Measurements from ENCODE around the gene GRAPL. TPM values are rescaled to one million over a fixed set of nuclear protein-coding genes. Genes with fewer than 3 reads are reported as not detected.
"Not testable (repeated sequence)": the region's sequence is repeated elsewhere in the genome, so short reads cannot be mapped to it uniquely, and the experiment has no call there.

The GRAPL gene
- 10.1 TPM for polyA plus RNA-seq

- H3K4me3 Mint-ChIP-seq = not testable (repeated sequence)
These were observed at the start of gene GRAPL for GRCh38 chr17:19127148-19127980. GRAPL (plus strand) TSS chr17:19127589; CDS start chr17:19127620, 31 bp downstream.

GRCh38 chr17:19088804-19089685 is 38.3 kb upstream of the GRAPL start:
- H3K4me3 Mint-ChIP-seq, H3K27me3 Mint-ChIP-seq, H3K9me3 Mint-ChIP-seq, H3K36me3 Mint-ChIP-seq, H3K27ac Mint-ChIP-seq, H3K4me1 Mint-ChIP-seq: not testable (repeated sequence)

More at GRCh38 chr17:19127148-19127980, at the start of gene GRAPL:
- H3K27me3 Mint-ChIP-seq, H3K27ac Mint-ChIP-seq, H3K36me3 Mint-ChIP-seq, H3K9me3 Mint-ChIP-seq, H3K4me1 Mint-ChIP-seq: not testable (repeated sequence)

- not testable (repeated sequence) for H3K27ac Mint-ChIP-seq, H3K36me3 Mint-ChIP-seq, H3K27me3 Mint-ChIP-seq, H3K9me3 Mint-ChIP-seq, H3K4me3 Mint-ChIP-seq, H3K4me1 Mint-ChIP-seq
These were observed 37.2 kb upstream of the GRAPL start for GRCh38 chr17:19090058-19090772.

- not testable (repeated sequence) for H3K27ac Mint-ChIP-seq, H3K4me1 Mint-ChIP-seq, H3K9me3 Mint-ChIP-seq, H3K4me3 Mint-ChIP-seq, H3K36me3 Mint-ChIP-seq, H3K27me3 Mint-ChIP-seq
These were observed 34.4 kb upstream of the GRAPL start for GRCh38 chr17:19092737-19093683.

GRCh38 chr17:19093684-19094438 is 33.5 kb upstream of the GRAPL start:
- H3K9me3 Mint-ChIP-seq, H3K36me3 Mint-ChIP-seq, H3K4me1 Mint-ChIP-seq, H3K27me3 Mint-ChIP-seq, H3K4me3 Mint-ChIP-seq, H3K27ac Mint-ChIP-seq: not testable (repeated sequence)

- H3K9me3 Mint-ChIP-seq, H3K27ac Mint-ChIP-seq, H3K4me1 Mint-ChIP-seq, H3K4me3 Mint-ChIP-seq, H3K27me3 Mint-ChIP-seq, H3K36me3 Mint-ChIP-seq: not testable (repeated sequence)
These were observed 18.9 kb upstream of the GRAPL start for GRCh38 chr17:19108517-19108916.

- H3K27ac Mint-ChIP-seq, H3K9me3 Mint-ChIP-seq, H3K36me3 Mint-ChIP-seq, H3K4me3 Mint-ChIP-seq, H3K27me3 Mint-ChIP-seq, H3K4me1 Mint-ChIP-seq: not testable (repeated sequence)
These were observed 16.9 kb upstream of the GRAPL start for GRCh38 chr17:19110189-19111097.

GRCh38 chr17:19111111-19111711 is 16.2 kb upstream of the GRAPL start:
- Mint-ChIP-seq H3K27ac (peak overlapping the region; percentile 63 to 99 (median 95)), H3K4me3 (peak overlapping the region; percentile 81 to 96 (median 88))
- not testable (repeated sequence) for H3K9me3 Mint-ChIP-seq, H3K27me3 Mint-ChIP-seq, H3K4me1 Mint-ChIP-seq, H3K36me3 Mint-ChIP-seq

- not testable (repeated sequence) for H3K36me3 Mint-ChIP-seq, H3K4me1 Mint-ChIP-seq, H3K9me3 Mint-ChIP-seq, H3K27me3 Mint-ChIP-seq
- H3K4me3 Mint-ChIP-seq = peak overlapping the region; percentile 81 to 96 (median 88)
- H3K27ac Mint-ChIP-seq = peak overlapping the region; percentile 39 to 99 (median 95)
These were observed 15.5 kb upstream of the GRAPL start for GRCh38 chr17:19111801-19112458.

- Mint-ChIP-seq H3K27ac (peak overlapping the region; percentile 90 to 99 (median 95)), H3K4me3 (peak overlapping the region in 3 of 4 donors; percentile 44 to 96 (median 90))
These were observed 14.9 kb upstream of the GRAPL start for GRCh38 chr17:19112459-19112826.

GRCh38 chr17:19118695-19119094 is 8.7 kb upstream of the GRAPL start:
- not testable (repeated sequence) for H3K27me3 Mint-ChIP-seq, H3K4me1 Mint-ChIP-seq, H3K27ac Mint-ChIP-seq, H3K36me3 Mint-ChIP-seq, H3K4me3 Mint-ChIP-seq, H3K9me3 Mint-ChIP-seq

More at GRCh38 chr17:19112459-19112826, 14.9 kb upstream of the GRAPL start:
- H3K4me1 Mint-ChIP-seq, H3K36me3 Mint-ChIP-seq, H3K27me3 Mint-ChIP-seq, H3K9me3 Mint-ChIP-seq: not testable (repeated sequence)

- not testable (repeated sequence) for H3K9me3 Mint-ChIP-seq
These were observed 2.1 kb upstream of the GRAPL start for GRCh38 chr17:19125289-19125688.

More at GRCh38 chr17:19125289-19125688, 2.1 kb upstream of the GRAPL start:
- H3K4me1 Mint-ChIP-seq, H3K27ac Mint-ChIP-seq, H3K4me3 Mint-ChIP-seq, H3K36me3 Mint-ChIP-seq, H3K27me3 Mint-ChIP-seq: not testable (repeated sequence)

Measured in IgD-negative memory B cell (primary cell).